PFSK-1 (cell line): Measurements from ENCODE around the gene ZNF688.

Experiments
- FOXP2 ChIP-seq: optimal IDR thresholded peaks from 2 replicates; pipeline ENCODE3; 2011; ENCODE audit warnings: borderline replicate concordance, control low read depth, inconsistent platforms; ENCODE audit not compliant: insufficient read depth; ENCODE audit errors: extremely low read length, extremely low read depth
- POLR2AphosphoS5 ChIP-seq: IDR thresholded peaks from 2 replicates; pipeline ENCODE4 v1.6.1; 2012; ENCODE audit warnings: low read depth, mild to moderate bottlenecking, control low read depth, low read length, moderate library complexity
- REST ChIP-seq, 2 experiments: IDR thresholded peaks; 2 replicates each; pipeline versions ENCODE4 v1.6.1 to v1.8.0; 2011 to 2012; ENCODE audit warnings: low read depth in 2 of 2, low read length in 2 of 2, control low read depth in 1 of 2, inconsistent platforms in 1 of 2, mild to moderate bottlenecking in 1 of 2, moderate library complexity in 1 of 2; ENCODE audit not compliant: insufficient read depth in 1 of 2
- SIN3A ChIP-seq: IDR thresholded peaks from 2 replicates; pipeline ENCODE4 v1.6.1; 2012; ENCODE audit warnings: mild to moderate bottlenecking, low read length, moderate library complexity, borderline replicate concordance; ENCODE audit not compliant: insufficient read depth
- TAF1 ChIP-seq: IDR thresholded peaks from 2 replicates; pipeline ENCODE4 v1.6.1; 2012; ENCODE audit warnings: low read length, control low read depth, borderline replicate concordance; ENCODE audit not compliant: insufficient read depth

ZNF688 gene

DNA sequence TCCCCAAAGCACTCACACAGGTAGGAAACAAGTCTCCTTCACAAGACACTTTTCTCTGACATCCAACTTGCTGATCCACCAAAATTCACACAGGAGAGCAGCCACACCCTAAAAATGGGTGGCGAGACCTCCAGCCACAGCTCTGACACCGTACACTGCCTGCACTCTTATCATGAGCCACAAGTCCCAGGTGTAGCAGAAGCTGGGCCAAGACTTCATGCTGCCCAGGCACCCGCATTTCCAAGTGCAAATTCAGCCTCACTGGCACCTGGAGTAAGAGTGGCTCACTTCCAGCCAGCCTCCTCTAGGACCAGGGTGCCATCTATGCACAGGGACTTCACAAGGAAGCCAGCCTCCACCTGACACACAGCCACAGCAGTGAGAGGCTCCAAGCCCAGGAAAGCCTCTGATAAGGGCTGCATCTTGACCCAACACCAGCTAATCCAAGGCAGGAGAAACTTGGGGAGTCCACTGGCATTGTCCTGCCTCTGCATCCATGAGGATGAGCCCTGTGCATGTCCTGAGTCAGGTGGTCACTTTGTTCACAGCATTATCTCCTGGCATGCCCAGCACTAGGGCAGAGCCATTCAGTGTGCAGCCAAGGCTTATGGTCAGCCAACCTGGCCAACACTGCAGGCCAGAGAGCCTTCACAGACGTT, 42.6 kb downstream of the ZNF688 start:
- TF ChIP-seq POLR2AphosphoS5 = no peak
- no peak for TF ChIP-seq TAF1
- TF ChIP-seq FOXP2 = no peak
- TF ChIP-seq REST (IDR thresholded peaks at IDR 0.05; ENCODE audit: insufficient read depth in 1 of 2, low read depth in 2 of 2, low read length in 2 of 2) = no peak
- no peak for TF ChIP-seq SIN3A

DNA sequence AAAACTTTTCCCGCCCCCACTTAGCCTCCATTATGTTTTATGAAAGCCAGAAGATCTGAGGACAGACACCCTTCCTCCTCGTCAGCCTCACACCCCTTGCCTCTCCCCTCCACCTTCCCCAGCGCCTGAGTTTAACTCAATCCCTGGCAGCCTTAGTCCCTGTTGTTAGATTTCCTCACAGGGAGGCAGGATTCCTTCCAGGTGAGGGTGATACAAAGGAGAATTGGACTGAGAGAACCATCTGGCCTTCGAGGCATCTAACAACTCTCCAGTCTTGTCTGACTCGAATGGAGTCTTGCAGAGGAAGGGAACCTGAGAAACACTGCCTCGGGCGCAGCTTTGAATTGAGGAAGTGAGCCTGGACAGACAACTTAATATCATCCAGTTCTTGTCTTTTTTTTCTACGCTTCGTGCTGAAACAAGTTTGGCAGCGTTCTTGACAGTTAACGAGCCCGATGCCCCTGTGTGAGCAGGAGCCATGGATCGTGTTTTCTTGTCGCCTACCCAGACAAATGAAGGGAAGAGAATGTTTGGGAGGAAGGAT, 43.8 kb downstream of the ZNF688 start:
- no peak for TF ChIP-seq FOXP2
- TF ChIP-seq SIN3A = no peak
- TF ChIP-seq POLR2AphosphoS5 = no peak
- no peak for TF ChIP-seq REST (IDR thresholded peaks at IDR 0.05; ENCODE audit: insufficient read depth in 1 of 2, low read depth in 2 of 2, low read length in 2 of 2)
- no peak for TF ChIP-seq TAF1

DNA sequence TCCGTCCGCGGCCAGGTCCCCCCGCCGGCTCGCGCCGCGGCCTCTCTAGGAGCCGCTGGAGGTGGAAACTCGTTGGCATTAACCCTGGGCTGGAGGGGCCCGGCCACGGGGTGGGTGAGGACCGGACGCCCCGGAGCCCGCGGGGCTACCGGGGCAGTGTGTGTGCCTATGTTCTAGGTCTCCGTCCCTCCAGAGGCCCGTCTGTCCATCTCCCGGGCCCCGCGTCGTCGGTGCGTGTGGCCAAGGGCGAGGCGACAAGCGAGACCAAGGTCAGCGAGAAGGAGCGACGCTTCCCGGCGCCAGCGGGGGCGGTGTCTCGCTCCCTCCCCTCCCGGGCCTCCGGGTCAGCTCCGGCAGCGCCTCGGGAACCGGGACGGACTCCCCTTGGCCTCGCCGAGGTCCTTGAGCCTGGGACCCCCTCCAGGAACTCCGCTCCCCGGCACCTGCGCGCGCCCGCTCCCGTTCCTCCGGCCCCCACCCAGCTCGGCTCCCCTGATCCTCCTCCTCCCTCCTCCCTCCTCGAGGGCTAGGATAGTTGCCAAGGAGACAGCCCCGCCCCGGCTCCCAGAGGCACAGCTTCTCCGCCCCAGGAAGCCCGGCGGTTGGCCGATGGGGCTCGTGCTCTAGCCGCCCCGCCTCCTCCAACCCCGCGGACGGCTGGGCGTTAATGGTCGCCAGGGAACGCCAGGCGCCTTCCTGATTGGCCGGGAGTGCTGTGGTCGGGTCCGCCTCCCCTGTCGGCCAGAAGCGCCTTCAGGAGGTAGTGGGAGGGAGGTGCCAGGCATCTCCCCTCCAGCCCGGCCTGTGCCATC, 44.5 kb downstream of the ZNF688 start:
- TF ChIP-seq POLR2AphosphoS5 = peak; percentile 56; the same call in 1 of the 2 replicates
- 0 out of 2 replicates have a peak, but pooled peaks have one; percentile 26 for TF ChIP-seq TAF1
- TF ChIP-seq FOXP2 = peak; percentile 64
- peak; percentile 73; the same call in 1 of the 2 replicates for TF ChIP-seq SIN3A
- no peak for TF ChIP-seq REST (IDR thresholded peaks at IDR 0.05; ENCODE audit: insufficient read depth in 1 of 2, low read depth in 2 of 2, low read length in 2 of 2)

DNA sequence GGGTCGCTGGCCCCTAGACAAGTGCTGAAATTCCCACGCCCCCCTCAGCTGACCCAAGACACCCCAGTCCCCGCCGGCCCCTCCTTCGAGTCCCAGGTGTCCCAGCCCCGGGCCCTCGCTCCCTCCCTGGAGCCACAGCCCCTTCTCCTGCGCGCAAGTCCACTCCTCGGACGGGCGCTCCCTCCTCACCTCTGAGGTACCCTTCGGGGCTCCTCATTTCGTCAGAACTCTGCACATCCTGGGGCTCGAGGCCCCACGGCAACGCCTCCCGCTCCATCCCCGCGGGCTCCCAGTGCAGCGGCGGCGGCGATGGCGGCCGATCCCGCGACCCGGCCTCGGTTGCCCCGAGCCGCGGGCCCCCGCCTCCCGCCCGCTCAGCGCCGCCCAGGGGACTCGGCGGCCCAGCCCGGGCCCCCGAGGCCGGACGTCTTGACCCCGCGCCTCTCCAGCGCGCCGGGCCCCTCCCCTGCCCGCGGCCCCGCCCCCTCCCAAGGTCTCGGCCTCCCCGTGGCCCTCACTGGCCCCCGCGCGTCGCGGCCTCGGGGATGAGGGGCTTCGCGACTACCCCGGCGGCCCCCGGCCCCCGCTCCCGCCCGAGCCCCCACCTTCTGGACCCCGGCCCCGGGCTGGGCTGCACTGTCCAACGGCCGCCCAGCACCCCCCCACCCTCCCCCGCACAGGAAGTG, 45.2 kb downstream of the ZNF688 start, which contains the start of gene ZNF768:
Gene ZNF768 (minus strand): TSS at position 430 of the 686 bp plus-strand sequence. CDS start 153 bp downstream, at position 277.
- no peak for TF ChIP-seq TAF1
- TF ChIP-seq SIN3A = no peak
- peak; percentile 57 to 87; a peak in 3 of 4 replicates for TF ChIP-seq REST (IDR thresholded peaks at IDR 0.05; ENCODE audit: insufficient read depth in 1 of 2, low read depth in 2 of 2, low read length in 2 of 2)
- TF ChIP-seq POLR2AphosphoS5 = no peak
- no peak for TF ChIP-seq FOXP2
